Loucy (cell line): ENCODE data around the gene CACNA1D.

Experiments
- H2AFZ ChIP-seq: fragments of 200-600 bp; sonication (generic); 2 replicates; pipeline ENCODE4 v1.6.0; 2016; ENCODE audit warnings: antibody characterized with exemption, mild to moderate bottlenecking, low read length, moderate library complexity
- H3F3A ChIP-seq: fragments of 200-600 bp; 2 replicates; pipeline ENCODE4 v1.6.0; 2016; ENCODE audit warnings: antibody characterized with exemption, low read depth, mild to moderate bottlenecking
- H3K27me3 ChIP-seq: fragments of 200-600 bp; sonication (generic); 2 replicates; pipeline ENCODE4 v1.6.1; 2014; ENCODE audit warnings: low read length, mild to moderate bottlenecking; ENCODE audit not compliant: insufficient read depth, poor library complexity, severe bottlenecking
- H3K36me3 ChIP-seq: fragments of 200-600 bp; sonication (generic); 2 replicates; pipeline ENCODE4 v1.6.1; 2016; ENCODE audit warnings: low read length; ENCODE audit not compliant: insufficient read depth
- H3K4me1 ChIP-seq: fragments of 200-600 bp; sonication (generic); 2 replicates; pipeline ENCODE4 v1.5.1; 2014; ENCODE audit warnings: low read length, mild to moderate bottlenecking; ENCODE audit not compliant: insufficient read depth, poor library complexity, severe bottlenecking
- H3K4me2 ChIP-seq: fragments of 200-600 bp; sonication (generic); 2 replicates; pipeline ENCODE4 v1.6.0; 2014; ENCODE audit warnings: antibody characterized with exemption, low read length, low read depth, mild to moderate bottlenecking; ENCODE audit not compliant: poor library complexity, severe bottlenecking
- H3K4me3 ChIP-seq: fragments of 200-600 bp; sonication (generic); 2 replicates; pipeline ENCODE4 v1.5.1; 2014; ENCODE audit warnings: low read length, mild to moderate bottlenecking, mixed read lengths; ENCODE audit not compliant: poor library complexity, severe bottlenecking
- H3K79me2 ChIP-seq: fragments of 200-600 bp; sonication (generic); 2 replicates; pipeline ENCODE4 v1.6.1; 2014; ENCODE audit warnings: low read length; ENCODE audit not compliant: insufficient read depth
- H3K9ac ChIP-seq: fragments of 200-600 bp; sonication (generic); 2 replicates; pipeline ENCODE4 v1.6.0; 2014; ENCODE audit warnings: mild to moderate bottlenecking, low read depth, low read length, moderate library complexity; ENCODE audit not compliant: poor library complexity, severe bottlenecking
- H3K9me2 ChIP-seq: fragments of 200-600 bp; sonication (generic); replicated peaks from 2 replicates; pipeline ENCODE4 v1.6.1; 2016; ENCODE audit warnings: low read depth, low read length, mixed read lengths
- H3K9me3 ChIP-seq: fragments of 200-600 bp; sonication (generic); 2 replicates; pipeline ENCODE4 v1.6.1; 2014; ENCODE audit warnings: mild to moderate bottlenecking, antibody characterized with exemption, low read length, low read depth; ENCODE audit not compliant: insufficient read depth
- H4K20me1 ChIP-seq: fragments of 200-600 bp; sonication (generic); 2 replicates; pipeline ENCODE4 v1.6.0; 2014; ENCODE audit warnings: antibody characterized with exemption, low read length, mild to moderate bottlenecking; ENCODE audit not compliant: insufficient read depth, poor library complexity, severe bottlenecking
- CTCF ChIP-seq: fragments of 200-600 bp; sonication (generic); conservative IDR thresholded peaks from 2 replicates; pipeline ENCODE4 v1.5.1; 2014; ENCODE audit warnings: mild to moderate bottlenecking, antibody characterized with exemption, low read length
- EZH2phosphoT487 ChIP-seq: fragments of 200-600 bp; IDR thresholded peaks from 2 replicates; pipeline ENCODE4 v1.6.1; 2018; ENCODE audit warnings: antibody characterized with exemption, mild to moderate bottlenecking, moderate library complexity, borderline replicate concordance

The CACNA1D gene

GRCh38 chr3:53594276-53594675 is 99.9 kb downstream of the CACNA1D start:
- H3K9me3 ChIP-seq: no peaks in the 10 kb centered on the region
- no peak for TF ChIP-seq CTCF
- TF ChIP-seq EZH2phosphoT487: no peak

GRCh38 chr3:53595660-53596059 is 101.2 kb downstream of the CACNA1D start:
- 0 out of 2 replicates have a peak, but pooled peaks cover 4% of the 10 kb centered on the region for H3F3A ChIP-seq
- peaks cover 21% of the 10 kb centered on the region for H3K4me1 ChIP-seq
- H4K20me1 ChIP-seq: no peaks in the 10 kb centered on the region
- no peaks in the 10 kb centered on the region for H3K9me2 ChIP-seq
- no peaks in the 10 kb centered on the region for H3K27me3 ChIP-seq
- no peak overlapping the region for H2AFZ ChIP-seq
- no peaks in the 10 kb centered on the region for H3K9me3 ChIP-seq
- H3K9ac ChIP-seq: no peak overlapping the region
- H3K4me2 ChIP-seq: no peak overlapping the region
- no peaks in the 10 kb centered on the region for H3K36me3 ChIP-seq
- TF ChIP-seq CTCF: no peak
- TF ChIP-seq EZH2phosphoT487: no peak
- H3K4me3 ChIP-seq: no peak overlapping the region
- H3K79me2 ChIP-seq: no peaks in the 10 kb centered on the region

More at GRCh38 chr3:53594276-53594675, 99.9 kb downstream of the CACNA1D start:
- 0 out of 2 replicates have a peak, but pooled peaks cover 4% of the 10 kb centered on the region for H3F3A ChIP-seq
- H3K9ac ChIP-seq: no peak overlapping the region
- H3K36me3 ChIP-seq: no peaks in the 10 kb centered on the region
- H4K20me1 ChIP-seq: no peaks in the 10 kb centered on the region
- no peaks in the 10 kb centered on the region for H3K79me2 ChIP-seq
- H3K27me3 ChIP-seq: no peaks in the 10 kb centered on the region
- H3K4me3 ChIP-seq: no peak overlapping the region
- peaks cover 21% of the 10 kb centered on the region for H3K4me1 ChIP-seq
- no peak overlapping the region for H3K4me2 ChIP-seq
- no peaks in the 10 kb centered on the region for H3K9me2 ChIP-seq
- no peak overlapping the region for H2AFZ ChIP-seq

GRCh38 chr3:53597136-53597915 is 102.9 kb downstream of the CACNA1D start:
- no peaks in the 10 kb centered on the region for H3K9me3 ChIP-seq
- H4K20me1 ChIP-seq: no peaks in the 10 kb centered on the region
- peak overlapping the region; percentile 68 for H3K4me2 ChIP-seq
- H3F3A ChIP-seq: 0 out of 2 replicates have a peak, but pooled peaks cover 4% of the 10 kb centered on the region
- H3K79me2 ChIP-seq: no peaks in the 10 kb centered on the region
- no peaks in the 10 kb centered on the region for H3K27me3 ChIP-seq
- peak overlapping the region; percentile 10 for H3K4me3 ChIP-seq
- no peaks in the 10 kb centered on the region for H3K9me2 ChIP-seq
- H3K36me3 ChIP-seq: no peaks in the 10 kb centered on the region
- H2AFZ ChIP-seq: peak overlapping the region; percentile 23
- TF ChIP-seq CTCF: no peak
- TF ChIP-seq EZH2phosphoT487: no peak
- H3K4me1 ChIP-seq: peaks cover 21% of the 10 kb centered on the region
- H3K9ac ChIP-seq: peak overlapping the region; percentile 26
